Mucosa of descending colon (tissue), 3 donors: ENCODE measurements around the gene TCHP. TPM values are rescaled to one million over a fixed set of nuclear protein-coding genes. Genes with fewer than 3 reads are reported as not detected.

Source experiments
- ATAC-seq: fragments of 200-7000 bp; cut with Tn5 transposase; one replicate; pipeline ENCODE4 v1.9.1; 2020; ENCODE audit warnings: mild to moderate bottlenecking, moderate library complexity
- DNase-seq, 3 donors: peaks; one replicate each; pipeline ENCODE4 v3.0.0-alpha.2; 2020
- H3K36me3 ChIP-seq: fragments of 200-600 bp; one replicate; pipeline ENCODE4 v1.8.0; 2021; ENCODE audit warnings: low read depth, mild to moderate bottlenecking
- H3K4me1 ChIP-seq: fragments of 200-600 bp; one replicate; pipeline ENCODE4 v1.8.0; 2021; ENCODE audit warnings: low read depth, mild to moderate bottlenecking
- H3K4me3 ChIP-seq: fragments of 200-600 bp; one replicate; pipeline ENCODE4 v1.8.0; 2021; ENCODE audit warnings: mild to moderate bottlenecking
- H3K9me3 ChIP-seq: fragments of 200-600 bp; one replicate; pipeline ENCODE4 v1.8.0; 2021; ENCODE audit warnings: mild to moderate bottlenecking
- intact Hi-C, 2 donors: fragments of 100-400 bp; cut with DNase I in 1 of 2; cut with micrococcal nuclease in 1 of 2; formaldehyde crosslinking; loops; one replicate each; pipeline versions ENCODE4 v1.11.0 to v1.11.1; 2022; cut with DNase I, micrococcal nuclease
- total RNA-seq, 3 donors: library from RNA; stranded (reverse); fragmentation: NEBNext Ultra II Directional in 2 of 3; extraction: Animal tissue kit (Norgen Biotek cat#: 25700) in 2 of 3; gene quantifications; one replicate each; pipeline versions ENCODE4 v1.2.1 to v1.2.4, GENCODE V29; 2021 to 2023
- TF ChIP-seq, protein P1 (sequence below): fragments of 200-600 bp; IDR thresholded peaks from one replicate; pipeline ENCODE4 v1.8.0; 2022; ENCODE audit warnings: antibody characterized with exemption, mild to moderate bottlenecking
- donor health status: DM: no; HTN: no; CAD: no; lungs with moderate emphysema.
- donor health status: DM: no; HTN: no; CAD: no.
- donor health status: DM: no; HTN: yes; CAD: no.

Gene TCHP
- total RNA-seq, 3 donors from 2014 or later = 24.7 to 27.8 (median 24.9) TPM

DNA sequence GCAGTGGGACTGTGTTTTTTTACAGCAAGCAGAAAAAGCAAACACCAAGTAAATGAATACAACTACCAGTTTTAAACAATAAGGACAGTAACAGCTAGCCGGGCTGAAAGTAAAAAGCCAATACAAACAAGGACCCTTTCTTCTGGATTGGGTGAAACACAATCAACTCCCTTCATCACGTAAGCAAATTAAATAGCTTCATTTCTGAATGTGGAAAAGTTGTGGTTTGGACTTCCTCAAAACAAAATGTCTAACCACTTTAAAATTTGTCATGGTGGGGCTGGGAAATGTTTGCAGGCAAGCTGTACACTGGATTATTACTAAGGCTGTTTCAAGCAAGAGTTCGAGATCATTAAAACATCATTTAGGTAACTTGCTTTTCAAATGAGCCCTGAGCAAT lies 47.4 kb downstream of the TCHP start:
- no peak for ATAC-seq
- H3K36me3 ChIP-seq = peaks cover under 1% of the 10 kb centered on the region
- intact Hi-C loops = no loop called here
- no peak for DNase-seq
- TF ChIP-seq, protein P1, sequence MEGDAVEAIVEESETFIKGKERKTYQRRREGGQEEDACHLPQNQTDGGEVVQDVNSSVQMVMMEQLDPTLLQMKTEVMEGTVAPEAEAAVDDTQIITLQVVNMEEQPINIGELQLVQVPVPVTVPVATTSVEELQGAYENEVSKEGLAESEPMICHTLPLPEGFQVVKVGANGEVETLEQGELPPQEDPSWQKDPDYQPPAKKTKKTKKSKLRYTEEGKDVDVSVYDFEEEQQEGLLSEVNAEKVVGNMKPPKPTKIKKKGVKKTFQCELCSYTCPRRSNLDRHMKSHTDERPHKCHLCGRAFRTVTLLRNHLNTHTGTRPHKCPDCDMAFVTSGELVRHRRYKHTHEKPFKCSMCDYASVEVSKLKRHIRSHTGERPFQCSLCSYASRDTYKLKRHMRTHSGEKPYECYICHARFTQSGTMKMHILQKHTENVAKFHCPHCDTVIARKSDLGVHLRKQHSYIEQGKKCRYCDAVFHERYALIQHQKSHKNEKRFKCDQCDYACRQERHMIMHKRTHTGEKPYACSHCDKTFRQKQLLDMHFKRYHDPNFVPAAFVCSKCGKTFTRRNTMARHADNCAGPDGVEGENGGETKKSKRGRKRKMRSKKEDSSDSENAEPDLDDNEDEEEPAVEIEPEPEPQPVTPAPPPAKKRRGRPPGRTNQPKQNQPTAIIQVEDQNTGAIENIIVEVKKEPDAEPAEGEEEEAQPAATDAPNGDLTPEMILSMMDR = no peak
- no peak overlapping the region for H3K4me3 ChIP-seq
- H3K4me1 ChIP-seq = peaks cover 15% of the 10 kb centered on the region
- no peaks in the 10 kb centered on the region for H3K9me3 ChIP-seq

- intact Hi-C loops = no loop called here
- peak in 1 of 3 donors; percentile 26 for DNase-seq
- ATAC-seq = peak; percentile 68
- no peaks in the 10 kb centered on the region for H3K9me3 ChIP-seq
- peaks cover 15% of the 10 kb centered on the region for H3K4me1 ChIP-seq
- TF ChIP-seq, protein P1 = no peak
- no peak overlapping the region for H3K4me3 ChIP-seq
- peaks cover 3% of the 10 kb centered on the region for H3K36me3 ChIP-seq
Measured at GRCh38 chr12:109948368-109948767, 48.3 kb downstream of the TCHP start.

- Histone ChIP-seq H3K9me3 (no peaks in the 10 kb centered on the region), H3K36me3 (peaks cover 3% of the 10 kb centered on the region), H3K4me1 (peaks cover 15% of the 10 kb centered on the region), H3K4me3 (no peak overlapping the region)
- intact Hi-C loops = no loop called here
- DNase-seq = no peak
- TF ChIP-seq, protein P1 = no peak
- peak; percentile 77 for ATAC-seq
Measured at GRCh38 chr12:109949089-109949488, 49.0 kb downstream of the TCHP start.

DNA sequence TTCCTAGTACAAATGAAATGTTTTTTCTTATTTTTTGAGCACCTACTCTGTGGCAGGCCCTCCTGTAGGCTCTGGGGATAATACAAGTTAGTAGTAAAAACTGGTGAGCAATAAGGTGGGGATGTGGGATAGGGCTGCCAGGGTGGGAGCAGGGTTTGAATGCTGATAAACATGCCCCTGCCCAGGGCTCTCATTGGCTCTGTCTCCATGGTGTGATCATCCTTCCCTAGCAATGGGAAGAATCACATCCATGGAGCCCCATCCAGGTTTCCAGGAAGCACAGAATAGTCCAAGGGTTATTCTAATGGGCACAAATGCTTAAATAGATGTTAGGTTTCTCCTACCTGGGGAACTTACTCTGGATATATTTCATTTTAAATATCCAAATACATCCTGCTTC lies 50.6 kb downstream of the TCHP start:
- Histone ChIP-seq H3K4me1 (peaks cover 15% of the 10 kb centered on the region), H3K9me3 (no peaks in the 10 kb centered on the region), H3K36me3 (peaks cover 3% of the 10 kb centered on the region), H3K4me3 (no peak overlapping the region)
- ATAC-seq (no peak), DNase-seq (no peak)
- intact Hi-C loops = no loop called here
- TF ChIP-seq, protein P1 = no peak

- TF ChIP-seq, protein P1 = no peak
- peaks cover 3% of the 10 kb centered on the region for H3K36me3 ChIP-seq
- peaks cover 15% of the 10 kb centered on the region for H3K4me1 ChIP-seq
- no peaks in the 10 kb centered on the region for H3K9me3 ChIP-seq
- no peak for ATAC-seq
- no peak for DNase-seq
- no peak overlapping the region for H3K4me3 ChIP-seq
- intact Hi-C loops = no loop called here
Measured at GRCh38 chr12:109951136-109951535, 51.1 kb downstream of the TCHP start.

DNA sequence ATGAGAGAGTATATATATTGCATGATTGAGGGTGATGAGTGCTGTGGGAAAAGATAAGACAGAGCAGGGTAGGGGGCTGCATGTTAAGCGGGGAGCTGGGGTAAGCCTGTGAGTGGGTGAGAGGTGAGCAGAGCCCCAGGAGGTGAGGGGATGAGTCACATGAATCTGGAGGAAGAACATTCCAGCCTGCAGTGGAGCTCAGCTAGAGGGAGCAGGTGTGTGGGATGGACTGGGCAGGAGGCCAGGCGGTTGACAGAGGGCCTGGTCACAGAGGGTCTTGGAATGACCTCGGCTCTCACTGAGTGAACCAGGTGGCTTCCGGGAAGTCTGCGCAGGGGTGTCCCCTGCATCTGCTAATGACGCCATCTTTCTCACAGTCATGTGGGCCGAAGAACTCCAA lies 51.7 kb downstream of the TCHP start:
- intact Hi-C loops = no loop called here
- TF ChIP-seq, protein P1 = no peak
- ATAC-seq = peak; percentile 24
- Histone ChIP-seq H3K9me3 (no peaks in the 10 kb centered on the region), H3K4me3 (no peak overlapping the region), H3K36me3 (peaks cover 3% of the 10 kb centered on the region), H3K4me1 (peaks cover 15% of the 10 kb centered on the region)
- DNase-seq = no peak
